NCI-H82 (cell line): ENCODE measurements around the gene OR10V1.

ENCODE experiments used
- DNase-seq: peaks from one replicate; lab custom pipeline; 2025; lab: John Stamatoyannopoulos, UW

OR10V1 gene

GRCh38 chr11:59713745-59714144, at the start of gene OR10V1:
OR10V1 (minus strand) TSS chr11:59713845; CDS start chr11:59713845, 0 bp downstream.
- no peak for DNase-seq

GRCh38 chr11:59761993-59762392, 48.3 kb upstream of the OR10V1 start:
- DNase-seq = peak; percentile 84

GRCh38 chr11:59760771-59761170, 47.1 kb upstream of the OR10V1 start:
- DNase-seq = no peak

- peak; percentile 90 for DNase-seq
Observed at GRCh38 chr11:59759900-59760299, 46.3 kb upstream of the OR10V1 start.

- DNase-seq = peak; percentile 37
Observed at GRCh38 chr11:59758401-59759037, 44.9 kb upstream of the OR10V1 start.

GRCh38 chr11:59756845-59757244, 43.2 kb upstream of the OR10V1 start:
- peak; percentile 53 for DNase-seq

- peak; percentile 57 for DNase-seq
Observed at GRCh38 chr11:59756558-59756840, 42.9 kb upstream of the OR10V1 start.

- peak; percentile 65 for DNase-seq
Observed at GRCh38 chr11:59755701-59756557, 42.3 kb upstream of the OR10V1 start.

- peak; percentile 83 for DNase-seq
Observed at GRCh38 chr11:59754859-59755700, 41.4 kb upstream of the OR10V1 start, which contains the start of gene STX3. STX3 (plus strand) TSS chr11:59755376; CDS start chr11:59755606, 230 bp downstream.

- DNase-seq = peak; percentile 44
Observed at GRCh38 chr11:59754494-59754858, 40.8 kb upstream of the OR10V1 start.

GRCh38 chr11:59753650-59754493, 40.2 kb upstream of the OR10V1 start:
- peak; percentile 84 for DNase-seq

- DNase-seq = no peak
Observed at GRCh38 chr11:59746111-59746510, 32.5 kb upstream of the OR10V1 start.

- no peak for DNase-seq
Observed at GRCh38 chr11:59730896-59731565, 17.4 kb upstream of the OR10V1 start.

- no peak for DNase-seq
Observed at GRCh38 chr11:59729834-59730233, 16.2 kb upstream of the OR10V1 start.

- DNase-seq = no peak
Observed at GRCh38 chr11:59728913-59729312, 15.3 kb upstream of the OR10V1 start.

- no peak for DNase-seq
Observed at GRCh38 chr11:59728154-59728553, 14.5 kb upstream of the OR10V1 start.

GRCh38 chr11:59727426-59727825, 13.8 kb upstream of the OR10V1 start:
- DNase-seq = no peak

GRCh38 chr11:59724066-59724465, 10.4 kb upstream of the OR10V1 start:
- no peak for DNase-seq

- no peak for DNase-seq
Observed at GRCh38 chr11:59719556-59719955, 5.9 kb upstream of the OR10V1 start.

GRCh38 chr11:59716051-59716450, 2.4 kb upstream of the OR10V1 start:
- peak; percentile 92 for DNase-seq
